Testis (tissue), 2 donors: Measurements from ENCODE around the gene JTB.

Source experiments
- CTCF ChIP-seq, 3 experiments: fragments of 450-650 bp in 2 of 3; fragments of 200-600 bp in 1 of 3; sonication (generic) in 1 of 3; IDR thresholded peaks; one replicate each; pipeline ENCODE4 v1.5.1; 2016 to 2019; ENCODE audit warnings: antibody characterized with exemption in 3 of 3, mild to moderate bottlenecking in 2 of 3, moderate library complexity in 1 of 3
- POLR2A ChIP-seq: fragments of 450-650 bp; IDR thresholded peaks from one replicate; pipeline ENCODE4 v1.6.1; 2017; ENCODE audit warnings: antibody characterized with exemption, mild to moderate bottlenecking, moderate library complexity

DNA sequence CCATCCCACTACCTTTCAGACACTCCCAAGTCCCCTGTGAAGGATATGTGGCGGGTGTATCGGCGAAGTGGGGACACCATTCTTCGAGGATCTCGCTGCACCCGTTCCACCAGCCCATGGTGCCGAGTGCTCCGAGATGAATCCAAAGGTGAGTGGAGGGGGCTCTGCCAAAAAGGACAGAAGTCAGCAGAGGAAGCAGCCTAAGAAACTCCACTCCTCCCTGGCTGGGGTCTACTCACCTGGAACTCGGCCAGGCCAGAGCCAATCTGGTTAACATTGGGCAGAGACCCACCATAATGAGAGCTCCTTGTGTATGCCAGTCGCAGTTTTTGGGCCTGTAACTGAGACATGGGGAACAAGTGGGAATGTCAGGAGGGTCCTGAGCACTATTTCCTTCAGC lies 22.6 kb downstream of the JTB start:
- no peak for TF ChIP-seq CTCF (IDR thresholded peaks at IDR 0.05)
- no peak for TF ChIP-seq POLR2A
